HepG2 (cell line): ENCODE measurements around the gene DENND4A.

Experiments
- JDP2 ChIP-seq: sonication (generic); formaldehyde crosslinking; IDR thresholded peaks from 2 replicates; pipeline ENCODE4 v1.8.1; 2022; ENCODE audit warnings: missing genetic modification reagents, borderline replicate concordance
- NFE2 ChIP-seq: sonication (generic); formaldehyde crosslinking; IDR thresholded peaks from 2 replicates; pipeline ENCODE4 v1.4.0; 2020; ENCODE audit warnings: missing genetic modification reagents
- NFE2L1 ChIP-seq: sonication (generic); formaldehyde crosslinking; IDR thresholded peaks from 2 replicates; pipeline ENCODE4 v1.4.0; 2020; ENCODE audit warnings: missing genetic modification reagents, mild to moderate bottlenecking, borderline replicate concordance
- RXRB ChIP-seq: IDR thresholded peaks from 2 replicates; pipeline ENCODE4 v1.6.1; 2016; ENCODE audit warnings: borderline replicate concordance, missing genetic modification reagents, missing compliant biosample characterization
- STAT5B ChIP-seq: sonication (generic); formaldehyde crosslinking; IDR thresholded peaks from 2 replicates; pipeline ENCODE4 v1.4.0; 2020; ENCODE audit warnings: missing genetic modification reagents
- TAF1 ChIP-seq: sonication (generic); formaldehyde crosslinking; IDR thresholded peaks from 2 replicates; pipeline ENCODE4 v1.4.0; 2020; ENCODE audit warnings: missing genetic modification reagents
- ZNF563 ChIP-seq: sonication (generic); formaldehyde crosslinking; IDR thresholded peaks from 2 replicates; pipeline ENCODE4 v1.8.0; 2022; ENCODE audit warnings: mild to moderate bottlenecking, moderate library complexity, missing genetic modification reagents
- ZNF747 ChIP-seq: sonication (generic); formaldehyde crosslinking; IDR thresholded peaks from 2 replicates; pipeline ENCODE4 v1.8.1; 2023; ENCODE audit warnings: missing genetic modification reagents, mild to moderate bottlenecking, borderline replicate concordance
- ZNF766 ChIP-seq: sonication (generic); formaldehyde crosslinking; IDR thresholded peaks from 2 replicates; pipeline ENCODE4 v1.5.0; 2020; ENCODE audit warnings: missing genetic modification reagents, borderline replicate concordance
- TF ChIP-seq, protein P1 (sequence below), 2 experiments: sonication (generic) in 1 of 2; formaldehyde crosslinking in 1 of 2; IDR thresholded peaks; 2 replicates each; pipeline versions ENCODE4 v1.5.1 to v1.6.1; 2011 to 2020; ENCODE audit warnings: borderline replicate concordance in 1 of 2, low read depth in 1 of 2, low read length in 1 of 2, mild to moderate bottlenecking in 1 of 2, missing genetic modification reagents in 1 of 2, moderate library complexity in 1 of 2
- TF ChIP-seq, protein P2 (sequence below): sonication (generic); formaldehyde crosslinking; IDR thresholded peaks from 2 replicates; pipeline ENCODE4 v1.5.0; 2020; ENCODE audit warnings: mild to moderate bottlenecking, missing genetic modification reagents, moderate library complexity
- TF ChIP-seq, protein P3 (sequence below): sonication (generic); formaldehyde crosslinking; IDR thresholded peaks from 2 replicates; pipeline ENCODE4 v1.4.0; 2020; ENCODE audit warnings: missing genetic modification reagents

DNA sequence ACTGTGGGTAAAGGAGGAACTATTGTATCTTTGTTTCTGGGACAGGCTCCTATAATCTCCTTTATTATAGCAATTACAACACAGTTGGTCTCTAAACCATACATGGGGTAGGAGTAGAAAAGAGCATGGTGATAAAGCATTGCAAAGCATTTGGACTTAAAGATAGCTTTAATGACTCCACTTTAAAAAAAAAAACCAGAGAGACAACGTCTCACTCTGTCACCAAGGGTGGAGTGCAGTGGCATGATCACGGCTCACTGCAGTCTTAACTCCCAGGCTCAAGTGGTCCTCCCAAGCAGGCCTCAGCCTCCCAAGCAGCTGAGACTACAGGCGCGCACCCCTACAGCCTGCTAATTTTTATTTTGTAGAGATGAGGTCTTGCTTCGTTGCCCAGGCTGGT lies 68.2 kb downstream of the DENND4A start:
- TF ChIP-seq TAF1 (CRISPR knock-in tag) (no peak), ZNF747 (CRISPR knock-in tag) (no peak), JDP2 (CRISPR knock-in tag) (no peak), NFE2 (CRISPR knock-in tag) (no peak), NFE2L1 (CRISPR knock-in tag) (no peak), RXRB (no peak), ZNF766 (CRISPR knock-in tag) (no peak), ZNF563 (CRISPR knock-in tag) (no peak), STAT5B (CRISPR knock-in tag) (no peak)
- TF ChIP-seq, protein P1, sequence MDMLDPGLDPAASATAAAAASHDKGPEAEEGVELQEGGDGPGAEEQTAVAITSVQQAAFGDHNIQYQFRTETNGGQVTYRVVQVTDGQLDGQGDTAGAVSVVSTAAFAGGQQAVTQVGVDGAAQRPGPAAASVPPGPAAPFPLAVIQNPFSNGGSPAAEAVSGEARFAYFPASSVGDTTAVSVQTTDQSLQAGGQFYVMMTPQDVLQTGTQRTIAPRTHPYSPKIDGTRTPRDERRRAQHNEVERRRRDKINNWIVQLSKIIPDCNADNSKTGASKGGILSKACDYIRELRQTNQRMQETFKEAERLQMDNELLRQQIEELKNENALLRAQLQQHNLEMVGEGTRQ (IDR thresholded peaks at IDR 0.05; ENCODE audit: low read depth, low read length): no peak
- TF ChIP-seq, protein P1 (CRISPR knock-in tag; IDR thresholded peaks at IDR 0.05; ENCODE audit: borderline replicate concordance): no peak
- TF ChIP-seq, protein P2, sequence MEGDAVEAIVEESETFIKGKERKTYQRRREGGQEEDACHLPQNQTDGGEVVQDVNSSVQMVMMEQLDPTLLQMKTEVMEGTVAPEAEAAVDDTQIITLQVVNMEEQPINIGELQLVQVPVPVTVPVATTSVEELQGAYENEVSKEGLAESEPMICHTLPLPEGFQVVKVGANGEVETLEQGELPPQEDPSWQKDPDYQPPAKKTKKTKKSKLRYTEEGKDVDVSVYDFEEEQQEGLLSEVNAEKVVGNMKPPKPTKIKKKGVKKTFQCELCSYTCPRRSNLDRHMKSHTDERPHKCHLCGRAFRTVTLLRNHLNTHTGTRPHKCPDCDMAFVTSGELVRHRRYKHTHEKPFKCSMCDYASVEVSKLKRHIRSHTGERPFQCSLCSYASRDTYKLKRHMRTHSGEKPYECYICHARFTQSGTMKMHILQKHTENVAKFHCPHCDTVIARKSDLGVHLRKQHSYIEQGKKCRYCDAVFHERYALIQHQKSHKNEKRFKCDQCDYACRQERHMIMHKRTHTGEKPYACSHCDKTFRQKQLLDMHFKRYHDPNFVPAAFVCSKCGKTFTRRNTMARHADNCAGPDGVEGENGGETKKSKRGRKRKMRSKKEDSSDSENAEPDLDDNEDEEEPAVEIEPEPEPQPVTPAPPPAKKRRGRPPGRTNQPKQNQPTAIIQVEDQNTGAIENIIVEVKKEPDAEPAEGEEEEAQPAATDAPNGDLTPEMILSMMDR (CRISPR knock-in tag): no peak
- TF ChIP-seq, protein P3, sequence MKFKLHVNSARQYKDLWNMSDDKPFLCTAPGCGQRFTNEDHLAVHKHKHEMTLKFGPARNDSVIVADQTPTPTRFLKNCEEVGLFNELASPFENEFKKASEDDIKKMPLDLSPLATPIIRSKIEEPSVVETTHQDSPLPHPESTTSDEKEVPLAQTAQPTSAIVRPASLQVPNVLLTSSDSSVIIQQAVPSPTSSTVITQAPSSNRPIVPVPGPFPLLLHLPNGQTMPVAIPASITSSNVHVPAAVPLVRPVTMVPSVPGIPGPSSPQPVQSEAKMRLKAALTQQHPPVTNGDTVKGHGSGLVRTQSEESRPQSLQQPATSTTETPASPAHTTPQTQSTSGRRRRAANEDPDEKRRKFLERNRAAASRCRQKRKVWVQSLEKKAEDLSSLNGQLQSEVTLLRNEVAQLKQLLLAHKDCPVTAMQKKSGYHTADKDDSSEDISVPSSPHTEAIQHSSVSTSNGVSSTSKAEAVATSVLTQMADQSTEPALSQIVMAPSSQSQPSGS (CRISPR knock-in tag): no peak
